Measurements from ENCODE around the gene PRSS33. TPM values are rescaled to one million over a fixed set of nuclear protein-coding genes. Genes with fewer than 3 reads are reported as not detected.

The PRSS33 gene
- total RNA-seq, 1 experiment from 2014 or later: not detected

DNA sequence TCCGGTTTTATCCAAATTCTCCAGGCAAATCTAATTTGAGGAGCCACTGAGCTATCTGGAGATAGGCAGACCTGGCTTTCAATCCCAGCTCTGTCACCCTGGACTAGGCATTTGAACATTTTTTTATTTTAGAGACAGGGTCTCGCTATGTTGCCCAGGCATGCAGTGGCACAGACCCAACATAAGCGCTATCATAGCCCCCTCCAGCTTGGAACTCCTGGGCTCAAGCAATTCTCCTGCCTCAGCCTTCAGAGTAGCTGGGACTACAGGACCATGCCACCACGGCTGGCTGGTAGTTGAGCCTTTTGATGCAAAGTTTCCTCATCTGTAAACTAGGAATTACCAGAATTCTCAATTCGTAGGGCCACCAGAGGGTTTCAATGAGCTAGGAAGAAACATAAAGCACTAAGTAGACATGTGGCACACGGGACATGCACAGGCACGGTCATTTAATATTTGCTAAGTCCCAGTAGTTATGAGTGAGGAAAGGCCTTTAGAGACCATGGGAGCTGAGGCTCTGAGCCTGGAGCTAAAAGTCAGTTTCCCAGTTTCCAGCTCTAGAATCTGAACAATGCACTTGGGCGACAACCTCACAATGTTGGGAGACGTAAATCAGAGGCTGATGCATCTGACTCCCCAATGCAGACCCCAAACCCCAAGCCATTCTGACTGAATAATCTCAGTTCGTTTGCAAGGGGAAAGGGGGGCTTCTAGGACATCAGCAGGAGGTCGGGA is 11.4 kb downstream of the PRSS33 start:
- H3K14ac ChIP-seq (ENCODE audit: insufficient read depth, low read length): peak overlapping the region; percentile 84; the same call in 1 of the 2 replicates
- H4K5ac ChIP-seq (ENCODE audit: insufficient read length, low read depth, low read length): no peak overlapping the region
- peaks cover 14% of the 10 kb centered on the region for H3K23me2 ChIP-seq (ENCODE audit: insufficient read length, low read depth, low read length, poor library complexity, severe bottlenecking)
- TF ChIP-seq, protein P1, sequence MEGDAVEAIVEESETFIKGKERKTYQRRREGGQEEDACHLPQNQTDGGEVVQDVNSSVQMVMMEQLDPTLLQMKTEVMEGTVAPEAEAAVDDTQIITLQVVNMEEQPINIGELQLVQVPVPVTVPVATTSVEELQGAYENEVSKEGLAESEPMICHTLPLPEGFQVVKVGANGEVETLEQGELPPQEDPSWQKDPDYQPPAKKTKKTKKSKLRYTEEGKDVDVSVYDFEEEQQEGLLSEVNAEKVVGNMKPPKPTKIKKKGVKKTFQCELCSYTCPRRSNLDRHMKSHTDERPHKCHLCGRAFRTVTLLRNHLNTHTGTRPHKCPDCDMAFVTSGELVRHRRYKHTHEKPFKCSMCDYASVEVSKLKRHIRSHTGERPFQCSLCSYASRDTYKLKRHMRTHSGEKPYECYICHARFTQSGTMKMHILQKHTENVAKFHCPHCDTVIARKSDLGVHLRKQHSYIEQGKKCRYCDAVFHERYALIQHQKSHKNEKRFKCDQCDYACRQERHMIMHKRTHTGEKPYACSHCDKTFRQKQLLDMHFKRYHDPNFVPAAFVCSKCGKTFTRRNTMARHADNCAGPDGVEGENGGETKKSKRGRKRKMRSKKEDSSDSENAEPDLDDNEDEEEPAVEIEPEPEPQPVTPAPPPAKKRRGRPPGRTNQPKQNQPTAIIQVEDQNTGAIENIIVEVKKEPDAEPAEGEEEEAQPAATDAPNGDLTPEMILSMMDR (conservative IDR thresholded peaks at IDR 0.05): no peak
- no peak overlapping the region for H3K56ac ChIP-seq (ENCODE audit: insufficient read length, low read depth, low read length)
- no peak overlapping the region for H3K18ac ChIP-seq (ENCODE audit: insufficient read length, low read depth, low read length)
- peaks cover 6% of the 10 kb centered on the region for H3K79me1 ChIP-seq (ENCODE audit: insufficient read depth, low read depth, low read length, poor library complexity, severe bottlenecking)
- no peak overlapping the region for H2BK12ac ChIP-seq (ENCODE audit: insufficient read length, low read depth, low read length)
- no peaks in the 10 kb centered on the region for H4K20me1 ChIP-seq (ENCODE audit: control insufficient read depth, insufficient read depth, insufficient read length)
- Mint-ChIP-seq H3K4me3 (peak overlapping the region; percentile 96 to 99), H3K36me3 (ENCODE audit: insufficient read depth in 1 of 3, low read depth in 3 of 3) (peaks cover 16 to 58% (median 47%) of the 10 kb centered on the region in 3 experiments), H3K27ac (peak overlapping the region; percentile 94 to 97 (median 97)), H3K4me1 (peaks cover 26 to 34% of the 10 kb centered on the region in 2 experiments), H3K9me3 (peaks cover 0 to 3% of the 10 kb centered on the region in 2 experiments; a peak in 3 of 5 replicates), H3K27me3 (ENCODE audit: low read depth) (peaks cover 4% of the 10 kb centered on the region)
- no peak overlapping the region for H2BK20ac ChIP-seq (ENCODE audit: low read depth, low read length, poor library complexity, severe bottlenecking)
- H4K91ac ChIP-seq (ENCODE audit: insufficient read length, low read depth, low read length): no peak overlapping the region
- no peak overlapping the region for H3K23ac ChIP-seq (ENCODE audit: insufficient read length, low read depth, low read length)
- H2AFZ ChIP-seq (ENCODE audit: low read length): no peak overlapping the region
- H2AK5ac ChIP-seq (ENCODE audit: insufficient read length, low read length): no peak overlapping the region
- H3K27ac ChIP-seq (ENCODE audit: insufficient read length, low read depth, low read length): no peak overlapping the region
- H2BK120ac ChIP-seq (ENCODE audit: low read depth, low read length, poor library complexity, severe bottlenecking): no peak overlapping the region
- peak overlapping the region; percentile 77 for H3K9ac ChIP-seq (ENCODE audit: extremely low read depth, insufficient read length, low read length)
- H4K8ac ChIP-seq (replicated peaks; ENCODE audit: insufficient read length, low read depth, low read length): no peak overlapping the region
- no peak overlapping the region for H3T11ph ChIP-seq (ENCODE audit: low read length)
- peaks cover 9% of the 10 kb centered on the region; the same call in 1 of the 2 replicates for H3K79me2 ChIP-seq (ENCODE audit: insufficient read depth, low read length)
- H3K9me3 ChIP-seq (ENCODE audit: control insufficient read depth, low read depth, low read length): no peaks in the 10 kb centered on the region
- no peaks in the 10 kb centered on the region for H3K4me1 ChIP-seq (ENCODE audit: insufficient read depth, low read length)
- no peak overlapping the region for H3K4ac ChIP-seq (ENCODE audit: low read depth, low read length)
- no peak overlapping the region for H2BK15ac ChIP-seq (ENCODE audit: low read depth, low read length)
- peak overlapping the region; percentile 98 for H3K4me2 ChIP-seq (ENCODE audit: insufficient read depth, insufficient read length, low read length)
- H2BK5ac ChIP-seq (ENCODE audit: insufficient read length, low read length): no peak overlapping the region
- no CpG with 5 or more reads among the region's 11 CpGs for WGBS (ENCODE audit: extremely low coverage, insufficient read length, low lambda C conversion rate)
- no peak for DNase-seq
- no peaks in the 10 kb centered on the region for H3K27me3 ChIP-seq (ENCODE audit: insufficient read depth, low read length)
